B cell (primary cell): Measurements from ENCODE around the gene LRP1. TPM values are rescaled to one million over a fixed set of nuclear protein-coding genes. Genes with fewer than 3 reads are reported as not detected.
A peak's percentile ranks its signal among the peaks of the same experiment; 100 is the strongest.

Source experiments
- ATAC-seq: fragments of 200-7000 bp; cut with Tn5 transposase; one replicate; pipeline ENCODE4 v1.10.0; 2021; ENCODE audit warnings: low read depth, mild to moderate bottlenecking, moderate number of reproducible peaks, moderate library complexity
- CTCF ChIA-PET: fragments of 350-600 bp; sonication (Branson Sonifier 250); formaldehyde crosslinking; loops from one replicate; lab custom pipeline; 2021; ENCODE audit warnings: antibody characterized with exemption, inconsistent platforms; lab: Charles Lee
- POLR2A ChIA-PET: fragments of 350-600 bp; sonication (Branson Sonifier 250); formaldehyde crosslinking; loops from one replicate; lab custom pipeline; 2021; ENCODE audit warnings: antibody characterized with exemption; lab: Charles Lee
- DNase-seq: peaks from one replicate; pipeline ENCODE4 v3.0.0; 2013
- H2AFZ ChIP-seq: 2 replicates; pipeline ENCODE4 v1.6.1; 2012; ENCODE audit warnings: mild to moderate bottlenecking, low read depth, low read length; ENCODE audit not compliant: insufficient read depth, poor library complexity, severe bottlenecking
- H3K27ac ChIP-seq, 2 donors: 1 replicate in 1 of 2; 2 replicates in 1 of 2; pipeline ENCODE4 v1.5.1; 2012 to 2013; ENCODE audit warnings: low read length in 2 of 2, mild to moderate bottlenecking in 2 of 2, moderate library complexity in 1 of 2
- H3K27me3 ChIP-seq, 4 experiments: fragments of 200-600 bp in 1 of 4; sonication (generic) in 1 of 4; replicated peaks in 1 of 4; 1 replicate in 2 of 4; 2 replicates in 2 of 4; pipeline versions ENCODE4 v1.6.1 to v1.7.0; 2013 to 2016; ENCODE audit warnings: low read length in 3 of 4, mild to moderate bottlenecking in 2 of 4, mixed read lengths in 1 of 4, moderate library complexity in 1 of 4; ENCODE audit not compliant: insufficient read depth in 4 of 4, control insufficient read depth in 3 of 4; ENCODE audit errors: control extremely low read depth in 1 of 4
- H3K36me3 ChIP-seq, 2 experiments: replicated peaks in 1 of 2; 1 replicate in 1 of 2; 2 replicates in 1 of 2; pipeline versions ENCODE4 v1.6.1 to v1.7.1; 2013; ENCODE audit warnings: low read length in 1 of 2; ENCODE audit not compliant: insufficient read depth in 2 of 2, control insufficient read depth in 1 of 2; ENCODE audit errors: control extremely low read depth in 1 of 2, extremely low read depth in 1 of 2
- H3K4me1 ChIP-seq, 2 donors: fragments of 200-600 bp in 1 of 2; sonication (generic) in 1 of 2; 1 replicate in 1 of 2; 2 replicates in 1 of 2; pipeline versions ENCODE4 v1.5.1 to v1.6.1; 2013 to 2017; ENCODE audit warnings: low read length in 2 of 2; ENCODE audit not compliant: control insufficient read depth in 2 of 2, insufficient read depth in 2 of 2
- H3K4me2 ChIP-seq: replicated peaks from 2 replicates; pipeline ENCODE3; 2012; ENCODE audit warnings: mild to moderate bottlenecking, low read depth, low read length; ENCODE audit not compliant: poor library complexity, severe bottlenecking
- H3K4me3 ChIP-seq, 5 experiments: fragments of 200-600 bp in 1 of 5; sonication (generic) in 1 of 5; 1 replicate in 3 of 5; 2 replicates in 2 of 5; pipeline versions ENCODE4 v1.5.1 to v1.7.0; 2011 to 2016; ENCODE audit warnings: low read length in 4 of 5, mild to moderate bottlenecking in 4 of 5, low read depth in 2 of 5, control low read depth in 1 of 5, moderate library complexity in 1 of 5; ENCODE audit not compliant: insufficient read depth in 1 of 5; ENCODE audit errors: control extremely low read depth in 1 of 5, extremely low read depth in 1 of 5
- H3K79me2 ChIP-seq: fragments of 200-600 bp; sonication (generic); one replicate; pipeline ENCODE4 v1.6.0; 2016; ENCODE audit warnings: low read length; ENCODE audit not compliant: control insufficient read depth, insufficient read depth
- H3K9ac ChIP-seq: fragments of 200-600 bp; sonication (generic); 2 replicates; pipeline ENCODE4 v1.6.1; 2017; ENCODE audit warnings: mild to moderate bottlenecking, low read length, moderate library complexity
- H3K9me3 ChIP-seq, 3 donors: one replicate each; pipeline versions ENCODE4 v1.6.1 to v1.7.1; 2013; ENCODE audit warnings: low read length in 2 of 3; ENCODE audit not compliant: control insufficient read depth in 2 of 3, insufficient read depth in 1 of 3; ENCODE audit errors: control extremely low read depth in 1 of 3
- H4K20me1 ChIP-seq: 2 replicates; pipeline ENCODE4 v1.6.0; 2012; ENCODE audit warnings: mild to moderate bottlenecking, low read length; ENCODE audit not compliant: insufficient read depth, control insufficient read depth, poor library complexity, severe bottlenecking
- H3K27ac Mint-ChIP-seq: one replicate; pipeline ENCODE4 v1.8.0; 2021; ENCODE audit warnings: mixed read lengths
- H3K27me3 Mint-ChIP-seq: one replicate; pipeline ENCODE4 v1.8.0; 2021; ENCODE audit warnings: mixed read lengths
- H3K4me1 Mint-ChIP-seq: one replicate; pipeline ENCODE4 v1.8.0; 2021; ENCODE audit warnings: mixed read lengths
- H3K4me3 Mint-ChIP-seq: one replicate; pipeline ENCODE4 v1.8.0; 2021; ENCODE audit warnings: mixed read lengths
- H3K9me3 Mint-ChIP-seq: one replicate; pipeline ENCODE4 v1.8.0; 2022; ENCODE audit warnings: mixed read lengths; ENCODE audit not compliant: insufficient read depth
- CTCF ChIP-seq: fragments of 200-600 bp; IDR thresholded peaks from one replicate; pipeline ENCODE4 v1.8.0; 2022; ENCODE audit warnings: antibody characterized with exemption, mild to moderate bottlenecking
- EZH2 ChIP-seq: IDR thresholded peaks from 2 replicates; pipeline ENCODE4 v1.6.1; 2012; ENCODE audit warnings: borderline replicate concordance, low read depth, mild to moderate bottlenecking, moderate library complexity, low read length; ENCODE audit not compliant: insufficient read depth, poor library complexity, severe bottlenecking
- WGBS: methylation state at CpG from one replicate; pipeline ENCODE4 v1.1.5; 2013; ENCODE audit warnings: missing lambda C conversion rate; ENCODE audit not compliant: insufficient coverage; 5-methylcytosine and 5-hydroxymethylcytosine counted together
- intact Hi-C: fragments of 100-400 bp; cut with micrococcal nuclease; formaldehyde crosslinking; loops from one replicate; pipeline ENCODE4 v1.10.0; 2022
- polyA plus RNA-seq: library from polyadenylated mRNA; depleted of rRNA; stranded (reverse); fragments of >200 nt; gene quantifications from 2 replicates; pipeline ENCODE4 v1.2.3, GENCODE V29; 2012
- total RNA-seq, 2 donors: library from RNA; stranded (reverse); fragments of 120-200 nt in 1 of 2; gene quantifications; 1 replicate in 1 of 2; 2 replicates in 1 of 2; pipeline versions ENCODE4 v1.2.3 to v1.2.4, GENCODE V29; 2013 to 2022

LRP1 gene
- total and polyA plus RNA-seq, 2 donors (not counting 1 experiment from before 2014, with no cell fraction given) = 2.0 to 4.1 TPM

- Mint-ChIP-seq H3K4me1 (peaks cover 91% of the 10 kb centered on the region), H3K9me3 (no peaks in the 10 kb centered on the region), H3K4me3 (peak overlapping the region; percentile 87), H3K27ac (peak overlapping the region; percentile 70), H3K27me3 (peaks cover 12% of the 10 kb centered on the region)
- Histone ChIP-seq H3K27ac (no peak overlapping the region), H3K9ac (no peak overlapping the region), H3K79me2 (peaks cover 13% of the 10 kb centered on the region), H3K4me3 (no peak overlapping the region), H4K20me1 (peaks cover 4% of the 10 kb centered on the region), H3K36me3 (peaks cover 0 to 24% of the 10 kb centered on the region in 2 experiments), H3K4me1 (peaks cover 79 to 93% of the 10 kb centered on the region in 2 donors), H3K9me3 (peaks cover 0 to 17% (median 0%) of the 10 kb centered on the region in 3 donors), H2AFZ (no peak overlapping the region), H3K4me2 (peak overlapping the region; percentile 84), H3K27me3 (peaks cover 0 to 50% (median 20%) of the 10 kb centered on the region in 4 experiments)
- TF ChIP-seq EZH2 = no peak
- TF ChIP-seq CTCF = no peak
- intact Hi-C loops = loop anchor here (10.0 kb wide), 1 partner anchor 482 kb away; the partner anchor contains the start of gene PRIM1
- ATAC-seq (no peak), DNase-seq (peak; percentile 36)
- CTCF ChIA-PET = interaction anchor here (12.1 to 31.1 kb wide), 2 partner anchors 9 to 21 kb away, joined by 360 to 838 read pairs; partner anchors contain the start of genes NXPH4 and SHMT2
- WGBS = 35% methylated on average over 6 of the region's 9 CpGs
- POLR2A ChIA-PET = interaction anchor here (4.8 to 11.2 kb wide), 3 partner anchors 7 to 22 kb away, joined by 18 to 110 read pairs (median 89); partner anchors contain the start of genes NXPH4 and SHMT2
Measured at GRCh38 chr12:57236925-57237595, 108.8 kb downstream of the LRP1 start.

DNA sequence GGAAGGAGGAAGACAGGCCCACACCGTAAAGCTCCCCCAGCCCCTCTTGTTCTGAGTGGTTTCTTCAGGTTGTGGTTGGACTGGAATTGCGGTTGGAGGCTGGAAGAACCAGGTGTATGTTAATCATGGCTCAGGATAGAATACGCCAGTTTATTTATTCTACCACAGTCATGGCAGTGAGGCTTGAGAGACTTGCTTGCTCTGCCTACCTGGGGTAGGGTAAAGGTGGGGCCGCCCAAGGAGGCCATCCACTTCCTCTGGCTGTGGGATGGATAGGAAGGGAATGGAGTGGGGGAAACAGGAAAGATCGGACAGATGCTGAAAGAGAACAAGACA is 109.3 kb downstream of the LRP1 start:
- Histone ChIP-seq H2AFZ (no peak overlapping the region), H4K20me1 (peaks cover 8% of the 10 kb centered on the region), H3K9ac (no peak overlapping the region), H3K4me3 (no peak overlapping the region), H3K4me1 (peaks cover 84 to 98% of the 10 kb centered on the region in 2 donors), H3K9me3 (peaks cover 0 to 21% (median 0%) of the 10 kb centered on the region in 3 donors), H3K27ac (no peak overlapping the region), H3K79me2 (peaks cover 12% of the 10 kb centered on the region), H3K4me2 (peak overlapping the region; percentile 95), H3K27me3 (peaks cover 0 to 55% (median 23%) of the 10 kb centered on the region in 4 experiments), H3K36me3 (peaks cover 0 to 19% of the 10 kb centered on the region in 2 experiments)
- WGBS = 40% methylated on average over 4 of the region's 5 CpGs
- Mint-ChIP-seq H3K27ac (peak overlapping the region; percentile 57), H3K27me3 (peaks cover 12% of the 10 kb centered on the region), H3K4me3 (peak overlapping the region; percentile 87), H3K9me3 (no peaks in the 10 kb centered on the region), H3K4me1 (peaks cover 91% of the 10 kb centered on the region)
- ATAC-seq (no peak), DNase-seq (peak; percentile 41)
- ChIA-PET POLR2A (interaction anchor here (4.8 to 11.2 kb wide), 3 partner anchors 8 to 23 kb away, joined by 18 to 110 read pairs (median 89); partner anchors contain the start of genes NXPH4 and SHMT2), CTCF (interaction anchor here (12.1 to 31.1 kb wide), 2 partner anchors 9 to 21 kb away, joined by 360 to 838 read pairs; partner anchors contain the start of genes NXPH4 and SHMT2)
- TF ChIP-seq CTCF = no peak
- TF ChIP-seq EZH2 = no peak
- intact Hi-C loops = loop anchor here (10.0 kb wide), 1 partner anchor 483 kb away; the partner anchor contains the start of gene PRIM1
